ENCODE results near the gene TEX29.

The TEX29 gene

DNA sequence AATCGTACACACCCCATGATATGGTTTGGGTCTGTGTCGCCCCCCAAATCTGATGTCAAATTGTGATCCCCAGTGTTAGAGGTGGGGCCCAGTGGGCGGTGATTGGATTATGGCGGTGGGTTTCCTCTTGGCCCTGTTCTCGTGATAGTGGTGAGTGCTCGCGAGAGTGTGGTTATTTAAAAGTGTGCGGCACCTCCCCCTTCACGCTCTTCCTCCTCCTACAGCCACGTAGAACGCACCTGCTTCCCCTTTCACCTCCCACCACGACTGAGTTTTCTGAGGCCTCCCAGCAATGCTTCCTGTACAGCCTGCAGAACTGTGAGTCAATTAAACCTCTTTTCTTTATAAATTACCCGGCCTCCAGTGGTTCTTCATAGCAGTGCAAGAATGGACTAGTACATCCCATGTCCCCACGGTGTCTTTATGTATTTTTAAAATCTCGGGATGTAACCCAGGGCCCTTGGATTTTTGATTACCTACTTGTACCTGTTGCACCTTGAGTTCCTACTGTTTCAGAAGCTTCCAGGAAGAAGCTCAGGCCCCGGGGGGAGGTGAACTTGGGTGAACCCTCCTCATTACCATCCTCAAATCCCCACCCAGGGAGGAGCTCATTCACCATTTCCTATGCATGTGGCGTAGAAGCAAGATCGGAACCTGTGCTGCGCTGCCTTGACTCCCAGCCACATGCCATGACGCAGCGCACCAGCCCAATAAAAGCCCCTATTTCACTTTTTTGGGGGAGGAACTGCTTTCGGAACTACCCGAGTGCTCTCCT, 52.4 kb downstream of the TEX29 start:
- DNase-seq: no peak

- no peak for DNase-seq
Measured at GRCh38 chr13:111373486-111373885, 53.0 kb downstream of the TEX29 start.

DNA sequence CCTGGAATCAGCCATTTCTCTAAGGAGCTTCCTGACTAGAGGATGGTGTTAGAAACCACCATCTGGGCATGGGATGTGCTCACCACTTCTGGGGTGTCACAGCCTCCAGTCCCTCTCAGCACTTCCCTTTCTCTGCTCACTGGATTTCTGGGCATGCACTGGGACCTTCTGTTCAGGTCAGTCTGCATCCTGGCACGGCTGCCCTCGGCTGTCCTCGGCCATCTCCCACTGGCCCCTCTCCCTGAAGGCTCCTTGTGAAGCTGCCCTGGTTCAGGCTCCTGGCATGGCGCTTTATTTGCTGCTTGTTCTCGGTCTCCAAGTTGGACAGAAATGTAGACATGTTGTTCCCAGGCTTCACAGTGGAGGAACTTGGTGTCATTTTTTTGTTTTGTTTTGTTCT, 60.0 kb downstream of the TEX29 start:
- DNase-seq: no peak

DNA sequence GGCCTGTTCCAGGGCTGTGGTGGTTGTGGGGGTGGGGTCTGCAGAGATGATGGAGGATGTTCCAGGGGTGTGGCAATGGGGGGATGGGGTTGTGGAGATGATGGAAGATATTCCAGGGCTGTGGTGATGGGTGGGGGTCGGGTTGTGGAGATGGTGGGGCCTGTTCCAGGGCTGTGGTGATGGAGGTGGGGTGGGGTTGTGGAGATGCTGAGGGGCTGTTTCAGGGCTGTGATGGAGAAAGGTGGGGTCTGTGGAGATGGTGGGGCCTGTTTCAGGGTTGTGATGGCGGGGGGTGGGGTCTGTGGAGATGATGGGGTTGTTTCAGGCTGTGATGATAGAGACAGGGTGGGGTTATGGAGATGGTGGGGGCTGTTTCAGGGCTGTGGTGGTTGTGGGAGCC, 62.0 kb downstream of the TEX29 start:
- DNase-seq: no peak

DNA sequence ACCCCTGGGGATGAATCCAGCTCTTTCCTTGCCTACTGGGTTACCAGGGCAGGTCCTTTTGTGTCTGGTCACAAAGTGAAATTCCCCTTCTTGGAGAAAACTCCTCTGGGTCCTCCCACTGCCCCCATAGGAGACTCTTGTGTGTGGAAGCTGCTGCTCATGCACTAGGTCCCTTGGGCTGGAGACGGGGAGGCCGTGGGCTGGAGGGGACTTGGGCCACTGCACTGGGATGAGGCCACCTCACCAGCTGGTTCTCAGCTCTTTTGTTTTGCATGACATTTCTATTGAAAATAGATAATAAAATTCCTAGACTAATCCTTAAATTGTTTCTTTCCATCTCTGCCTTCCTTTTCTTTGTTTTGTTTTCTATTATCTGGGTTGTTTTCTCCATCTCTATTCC, 62.4 kb downstream of the TEX29 start:
- no peak for DNase-seq

DNA sequence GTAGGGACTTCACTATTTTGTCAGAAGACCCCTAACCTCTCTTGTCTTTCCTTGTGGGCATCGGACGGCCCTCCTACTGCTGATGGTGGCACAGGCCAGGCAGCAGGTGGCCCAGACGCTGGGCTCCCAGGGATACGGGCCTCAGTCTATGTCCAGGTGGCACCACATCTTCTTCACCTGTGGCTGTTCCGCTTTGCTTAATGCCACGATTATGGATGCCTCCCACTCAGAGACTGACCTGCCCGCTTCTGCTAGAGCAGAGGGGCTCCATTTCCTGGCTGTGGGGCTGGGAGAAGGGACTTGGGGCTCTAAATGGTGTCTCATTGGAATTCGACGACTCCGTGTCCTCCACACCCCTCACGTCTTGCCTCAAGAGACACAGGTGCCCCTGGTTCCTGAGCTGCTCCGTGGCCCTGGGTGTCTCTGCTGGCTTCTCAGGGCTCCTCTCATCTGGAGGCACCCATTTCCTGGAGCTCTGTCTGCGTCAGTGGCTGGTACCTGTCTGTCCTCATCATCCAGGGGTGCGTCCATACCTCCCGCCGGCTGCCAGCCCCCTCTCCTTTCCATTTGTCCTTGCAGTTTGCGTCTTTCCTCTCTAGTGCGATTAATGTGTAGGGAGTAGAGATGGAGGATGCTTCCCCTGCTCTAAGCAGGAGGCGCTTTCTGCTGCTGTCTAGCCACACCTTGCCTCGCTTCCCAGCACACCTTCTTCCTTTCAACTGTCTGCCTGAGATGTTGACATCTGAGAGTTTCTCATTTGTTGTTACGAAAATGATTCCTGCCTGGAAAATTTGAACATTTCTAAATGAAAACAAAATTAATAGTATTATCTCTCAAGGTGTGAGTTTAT, 63.4 kb downstream of the TEX29 start:
- DNase-seq: no peak

DNA sequence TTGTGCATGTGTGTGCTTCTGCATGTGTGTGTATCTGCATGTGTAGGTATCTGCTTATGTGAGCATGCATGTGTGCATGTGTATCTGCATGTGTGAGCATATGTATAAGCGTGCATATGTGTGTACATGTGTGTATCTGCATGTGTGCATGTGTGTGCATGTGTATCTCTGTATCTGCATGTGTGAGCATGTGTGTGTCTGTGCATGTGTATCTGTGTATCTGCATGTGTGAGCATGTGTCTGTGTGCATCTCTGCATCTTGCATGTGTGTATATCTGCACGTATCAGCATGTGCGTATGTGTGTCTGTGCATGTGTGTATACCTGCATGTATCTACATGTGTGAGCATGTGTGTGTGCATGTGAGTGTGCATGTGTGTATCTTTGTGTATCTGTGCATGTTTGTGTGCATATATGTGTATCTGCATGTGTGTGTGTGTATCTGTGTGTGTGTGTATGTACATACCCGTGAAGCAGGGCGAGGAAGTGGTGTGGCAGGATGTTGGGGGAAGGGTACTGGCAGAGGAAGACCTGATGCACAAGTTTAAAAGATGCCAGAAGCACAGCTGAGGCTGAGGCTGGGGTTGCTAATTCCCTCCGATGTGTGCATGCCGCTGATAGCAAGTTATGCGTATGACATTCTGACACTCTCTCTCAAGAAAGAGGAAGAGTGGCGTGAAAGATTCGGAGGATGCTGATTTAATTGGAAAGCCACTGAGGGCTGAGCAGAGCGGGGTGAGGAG, 64.2 kb downstream of the TEX29 start:
- no peak for DNase-seq

DNA sequence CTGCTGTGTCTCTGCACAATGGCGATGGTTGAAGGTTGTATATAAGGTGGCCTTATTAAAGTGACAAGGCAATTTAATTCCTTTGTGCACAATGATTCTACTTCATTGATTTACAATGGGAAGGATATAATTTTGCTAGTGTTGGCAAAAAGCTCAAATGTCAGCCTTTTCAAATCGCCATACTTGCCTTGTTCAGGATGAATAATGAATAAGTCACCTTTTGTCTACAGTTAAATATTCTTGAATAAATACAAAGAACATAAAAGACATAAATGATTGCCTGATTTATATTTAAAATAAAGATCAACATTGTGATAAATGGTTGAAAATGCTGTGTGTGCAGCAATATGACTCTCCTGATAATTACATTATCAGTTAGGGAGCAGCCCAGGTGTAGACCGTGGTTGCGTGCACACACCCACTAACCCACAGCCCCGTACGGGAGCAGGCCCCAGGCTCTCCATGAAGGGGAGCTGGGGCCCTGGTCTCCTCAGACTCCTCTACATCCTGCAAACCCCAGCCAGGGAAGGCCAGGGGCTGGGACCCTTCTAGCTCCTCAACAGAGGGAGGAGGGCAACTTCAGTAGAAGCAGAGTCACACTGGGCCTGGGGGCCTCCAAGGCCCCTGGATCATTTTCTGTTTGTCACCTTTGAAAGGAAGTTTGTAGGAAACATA, 64.9 kb downstream of the TEX29 start:
- no peak for DNase-seq

DNA sequence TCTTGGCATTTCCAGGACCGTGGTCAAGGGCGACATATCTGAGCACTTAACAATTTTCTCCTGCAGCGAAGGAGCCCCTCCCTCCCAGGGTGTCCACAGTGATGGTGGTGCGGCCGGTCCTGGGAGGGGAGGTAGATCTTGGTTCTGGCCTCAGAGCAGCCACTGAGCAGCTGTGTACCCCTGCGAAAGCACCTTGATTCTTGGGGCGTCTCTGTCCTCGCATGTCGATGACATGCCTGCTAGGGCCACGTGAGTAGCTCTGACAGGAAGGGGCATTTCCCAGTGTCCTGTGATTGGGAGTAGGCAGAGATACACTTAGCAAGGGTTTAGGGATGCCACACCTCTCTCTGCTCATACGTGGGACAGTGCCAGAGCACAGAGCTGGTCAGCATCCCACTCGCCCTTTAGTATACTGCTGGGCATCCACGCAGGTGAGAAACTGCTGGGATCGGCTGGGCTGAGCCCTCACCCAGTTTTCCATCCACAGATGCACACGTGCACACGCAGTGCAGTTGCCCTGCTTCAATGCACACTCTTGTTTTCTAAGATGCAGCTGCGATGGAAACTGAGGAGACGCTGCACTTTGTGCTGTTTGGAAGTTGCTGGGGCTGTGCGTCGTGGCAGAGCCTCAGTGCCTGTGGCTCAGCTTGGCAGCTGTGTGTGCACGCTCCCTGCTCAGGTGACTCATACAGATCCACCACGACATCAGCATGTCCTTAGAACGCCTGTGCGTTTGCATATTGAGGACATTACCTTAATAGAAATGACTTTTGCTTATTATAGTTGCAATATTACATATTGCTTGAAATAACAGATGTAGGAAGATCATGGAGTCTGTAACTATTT, 66.8 kb downstream of the TEX29 start:
- DNase-seq: no peak

- DNase-seq: no peak
Measured at GRCh38 chr13:111387945-111388600, 67.6 kb downstream of the TEX29 start.

DNA sequence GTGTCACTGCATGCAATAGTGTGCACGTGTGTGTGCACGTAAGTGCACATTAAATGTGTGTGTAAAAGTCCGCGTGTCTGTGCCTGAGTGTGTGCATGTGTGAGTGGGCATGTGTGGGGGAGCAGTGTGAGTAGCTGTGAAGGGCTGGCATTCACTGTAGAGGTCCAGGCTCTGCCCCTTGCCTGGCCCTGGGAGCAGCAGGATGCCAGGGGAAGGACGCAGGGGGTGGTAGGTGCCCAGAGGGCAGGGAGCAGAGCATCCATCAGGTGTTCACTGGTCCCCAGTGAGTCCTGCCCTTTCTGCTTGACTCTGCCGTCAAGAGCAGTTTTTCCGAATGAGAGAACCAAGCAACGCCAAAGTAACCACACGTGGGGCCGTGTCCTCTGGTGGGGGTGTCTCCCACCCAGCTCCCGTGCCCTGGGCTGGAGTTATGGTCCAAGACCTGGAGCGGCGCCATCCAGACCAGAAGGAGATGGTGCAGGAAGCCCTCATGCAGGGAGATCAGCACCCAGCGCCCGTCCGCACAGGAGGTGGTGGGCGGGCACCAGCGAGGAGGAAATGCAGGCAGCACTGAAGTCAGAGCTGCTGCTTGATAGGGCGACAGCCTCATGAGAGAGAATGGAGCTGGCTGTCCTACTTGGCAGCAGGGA, 68.5 kb downstream of the TEX29 start:
- DNase-seq: peak in 1 of 2 donors; percentile 2

DNA sequence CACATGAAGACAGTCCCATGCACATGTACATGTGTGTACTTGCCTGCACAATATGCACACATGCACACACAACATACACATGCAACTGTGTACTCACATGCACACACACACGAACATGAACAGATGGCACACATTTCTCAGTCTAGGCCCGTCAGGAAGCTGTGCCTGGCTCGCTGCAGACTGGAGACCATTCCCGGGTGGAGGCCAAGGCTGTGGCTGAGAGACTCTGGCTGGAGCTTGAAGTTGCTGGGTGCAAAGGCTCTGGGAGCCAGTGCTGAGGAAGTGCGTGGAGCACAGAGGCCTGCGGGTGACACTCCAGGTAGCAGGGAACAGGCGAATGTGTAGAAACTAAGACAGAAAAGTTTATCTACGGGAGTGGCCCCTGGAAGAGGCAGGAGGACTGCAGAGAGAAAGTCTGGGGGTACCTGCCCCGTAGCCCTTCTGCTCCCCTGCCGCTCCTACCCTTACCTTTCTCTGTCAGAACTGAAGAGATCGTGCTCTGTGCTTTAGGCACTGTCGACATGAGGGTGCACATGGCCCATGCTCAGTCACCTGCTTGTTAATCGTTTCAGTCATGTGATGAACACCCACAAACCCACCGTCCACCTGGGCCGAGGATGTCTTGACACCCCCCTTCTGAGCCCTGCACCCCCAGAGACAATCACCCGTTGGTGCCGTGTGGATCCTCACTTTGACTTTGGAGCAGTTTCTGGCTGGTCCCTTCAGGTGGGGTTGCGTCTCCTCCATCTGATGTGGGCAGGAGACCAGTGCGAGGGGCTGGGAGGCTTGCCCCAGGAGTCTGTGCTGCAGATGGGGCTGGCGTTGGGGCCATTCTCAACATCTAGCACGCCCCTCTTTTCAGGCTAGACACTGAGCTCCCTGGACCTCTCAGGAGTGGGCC, 69.4 kb downstream of the TEX29 start:
- no peak for DNase-seq

GRCh38 chr13:111390522-111391270, 70.3 kb downstream of the TEX29 start:
- DNase-seq: no peak

DNA sequence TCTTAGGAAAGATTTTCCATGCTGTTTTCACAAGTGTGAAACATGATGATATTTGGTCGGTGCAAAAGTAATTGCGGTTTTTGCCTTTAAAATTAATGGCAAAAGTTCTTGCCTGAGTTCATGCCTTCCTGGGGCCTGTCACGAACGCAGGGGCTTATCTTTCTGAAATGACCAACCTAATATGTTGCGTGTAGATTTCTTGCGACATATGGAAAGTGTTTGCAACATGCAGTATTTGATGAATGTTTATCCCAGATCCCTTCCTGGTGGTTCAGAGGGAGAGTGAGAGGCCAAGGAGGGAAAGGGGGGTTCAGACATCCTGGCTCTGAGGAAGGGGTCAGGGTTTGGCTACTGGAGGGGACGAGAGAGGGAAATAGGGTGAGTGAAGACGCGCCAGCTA, 72.0 kb downstream of the TEX29 start:
- DNase-seq: no peak

DNA sequence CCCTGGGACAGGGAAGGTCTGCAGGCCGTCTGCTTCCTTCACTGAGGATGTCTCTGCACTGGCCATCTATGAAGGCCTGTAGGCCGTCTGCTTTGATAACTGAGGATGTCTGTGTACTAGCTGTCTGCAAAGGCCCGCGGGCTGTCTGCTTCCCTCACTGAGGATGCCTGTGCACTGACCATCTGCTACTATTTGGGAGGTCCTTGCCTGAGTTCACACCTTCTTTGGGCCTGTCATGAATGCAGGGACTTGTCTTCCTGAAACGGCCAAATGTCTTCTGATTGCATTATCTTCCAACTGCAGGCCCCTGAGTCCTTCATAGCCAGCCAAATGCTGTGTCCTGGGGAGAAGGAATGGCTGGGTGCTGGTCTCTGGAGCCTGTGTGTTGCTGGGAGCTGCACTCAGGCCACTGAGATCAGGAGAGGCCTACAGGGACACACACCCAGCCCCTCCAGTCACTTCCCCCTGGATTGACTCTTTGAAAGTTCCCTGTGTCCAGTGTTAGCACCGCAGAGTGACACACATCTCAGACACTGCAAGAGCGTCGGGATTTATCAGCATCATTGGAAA, 72.9 kb downstream of the TEX29 start:
- DNase-seq: no peak

Data from hippocampal formation (tissue), 2 donors.